ENCODE data around the gene ATP2C2. TPM values are rescaled to one million over a fixed set of nuclear protein-coding genes. Genes with fewer than 3 reads are reported as not detected.

ATP2C2 gene
- total RNA-seq, 2 donors from 2014 or later = not detected

DNA sequence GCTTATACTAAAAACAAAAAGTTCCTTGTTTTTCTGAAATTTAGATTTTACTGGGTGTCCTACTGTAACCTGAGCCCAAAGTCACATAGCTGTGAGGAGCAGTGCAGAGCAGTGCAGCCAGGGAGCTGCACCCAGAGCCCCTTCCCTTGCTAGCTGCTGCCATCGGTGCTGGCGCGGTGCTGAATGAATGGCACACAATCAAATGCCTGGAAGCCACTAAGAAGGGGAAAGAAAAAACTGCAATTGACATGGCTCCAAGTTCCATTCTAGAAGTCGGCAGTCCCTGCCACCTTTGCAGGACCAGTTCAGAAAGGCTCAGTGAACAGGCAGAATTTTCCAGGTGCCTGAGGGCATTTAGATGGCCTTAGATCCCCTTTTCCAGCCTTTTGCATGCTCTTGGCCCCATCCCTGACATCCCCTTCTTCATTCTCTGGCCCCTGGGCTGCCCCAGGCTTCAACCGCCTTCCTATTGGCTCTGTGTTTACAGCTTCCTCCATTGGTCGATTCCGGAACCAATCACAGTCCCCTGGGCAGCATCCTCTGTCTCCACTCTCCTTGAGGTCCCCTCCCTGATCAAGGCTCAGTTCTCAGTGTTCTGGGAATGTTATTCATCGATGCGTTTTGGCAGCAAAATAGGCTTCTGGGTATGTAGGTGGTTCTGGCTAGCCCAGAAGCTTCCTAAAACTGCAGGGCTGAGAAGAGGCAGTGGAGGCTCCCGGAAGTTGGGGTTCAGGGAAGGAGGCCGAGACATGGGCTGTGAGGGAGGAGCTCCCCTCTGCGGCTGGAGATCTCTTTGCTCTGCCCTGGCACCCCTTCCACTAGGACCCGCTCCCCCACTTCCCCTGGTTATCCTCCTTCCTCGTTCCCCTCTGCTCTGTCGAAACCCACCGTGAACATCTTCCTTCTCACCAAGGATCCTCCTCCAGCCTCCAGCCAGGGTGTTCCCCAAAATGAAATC lies 37.9 kb downstream of the ATP2C2 start:
- H3K4me1 Mint-ChIP-seq = no peaks in the 10 kb centered on the region
- no peak overlapping the region for H3K4me3 Mint-ChIP-seq
- H3K27me3 Mint-ChIP-seq = peaks cover 40% of the 10 kb centered on the region
- no peak for ATAC-seq (replicated peaks)
- H3K36me3 Mint-ChIP-seq (ENCODE audit: low read depth) = no peaks in the 10 kb centered on the region
- no peaks in the 10 kb centered on the region for H3K9me3 Mint-ChIP-seq
- H3K27ac Mint-ChIP-seq = no peak overlapping the region

DNA sequence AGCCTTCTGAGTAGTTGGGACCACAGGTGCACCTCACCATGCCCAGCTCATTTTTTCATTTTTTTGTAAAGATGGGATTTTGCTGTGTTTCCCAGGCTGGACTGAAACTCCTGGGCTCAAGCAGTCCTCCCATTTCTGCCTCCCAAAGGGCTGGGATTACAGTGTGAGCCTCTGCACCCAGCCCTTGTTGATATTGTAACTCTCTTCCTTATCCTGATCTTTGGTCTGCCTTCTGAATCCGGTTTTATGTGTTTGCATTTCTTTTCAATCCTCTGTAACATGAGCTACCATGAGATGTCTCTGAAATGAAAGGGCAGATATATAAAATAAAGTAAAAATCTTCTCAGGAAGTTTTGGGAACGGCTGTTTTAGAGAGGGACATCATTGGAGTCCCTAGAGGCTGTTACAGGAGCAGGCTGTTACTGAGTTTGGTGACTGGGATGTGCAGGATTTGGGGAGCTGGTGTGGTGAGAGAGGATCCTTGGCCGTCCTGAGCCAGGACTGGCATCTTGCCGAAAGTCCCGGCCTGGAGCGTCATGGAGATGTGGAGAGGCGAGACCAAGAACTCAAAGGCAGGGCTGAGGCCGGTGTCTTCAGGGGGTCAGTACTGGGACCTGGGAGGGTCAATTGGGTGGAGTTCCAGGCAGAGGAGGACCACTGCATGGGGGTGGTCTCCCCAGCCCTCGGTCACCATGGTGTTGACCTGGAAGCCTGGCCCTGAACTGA lies 39.4 kb downstream of the ATP2C2 start:
- no peaks in the 10 kb centered on the region for H3K4me1 Mint-ChIP-seq
- no peak overlapping the region for H3K27ac Mint-ChIP-seq

DNA sequence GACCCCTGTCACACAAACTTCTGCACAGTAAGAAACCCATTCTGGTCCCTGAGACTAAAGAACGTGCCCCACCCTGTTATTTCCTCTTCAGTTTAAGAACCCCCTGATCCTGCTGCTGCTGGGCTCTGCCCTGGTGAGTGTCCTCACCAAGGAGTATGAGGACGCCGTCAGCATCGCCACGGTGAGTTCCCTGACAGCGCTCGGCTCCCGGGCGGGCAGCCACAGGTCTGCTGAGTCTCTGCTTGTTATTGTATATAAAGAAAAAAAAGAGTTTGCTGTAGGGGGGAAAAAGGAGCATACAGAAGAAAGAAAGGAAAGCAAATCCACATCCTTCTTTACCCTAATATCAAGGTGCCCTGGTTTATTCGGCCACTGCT lies 40.0 kb downstream of the ATP2C2 start:
- no peak overlapping the region for H3K4me3 Mint-ChIP-seq
- no peaks in the 10 kb centered on the region for H3K9me3 Mint-ChIP-seq
- no peak for ATAC-seq (replicated peaks)
- H3K4me1 Mint-ChIP-seq = no peaks in the 10 kb centered on the region
- H3K27ac Mint-ChIP-seq = no peak overlapping the region
- no peaks in the 10 kb centered on the region for H3K36me3 Mint-ChIP-seq (ENCODE audit: low read depth)
- peaks cover 32% of the 10 kb centered on the region for H3K27me3 Mint-ChIP-seq

More for the DNA sequence above, 39.4 kb downstream of the ATP2C2 start:
- no peak overlapping the region for H3K4me3 Mint-ChIP-seq
- H3K36me3 Mint-ChIP-seq (ENCODE audit: low read depth) = no peaks in the 10 kb centered on the region
- H3K9me3 Mint-ChIP-seq = no peaks in the 10 kb centered on the region
- ATAC-seq (replicated peaks) = no peak
- H3K27me3 Mint-ChIP-seq = peaks cover 33% of the 10 kb centered on the region

DNA sequence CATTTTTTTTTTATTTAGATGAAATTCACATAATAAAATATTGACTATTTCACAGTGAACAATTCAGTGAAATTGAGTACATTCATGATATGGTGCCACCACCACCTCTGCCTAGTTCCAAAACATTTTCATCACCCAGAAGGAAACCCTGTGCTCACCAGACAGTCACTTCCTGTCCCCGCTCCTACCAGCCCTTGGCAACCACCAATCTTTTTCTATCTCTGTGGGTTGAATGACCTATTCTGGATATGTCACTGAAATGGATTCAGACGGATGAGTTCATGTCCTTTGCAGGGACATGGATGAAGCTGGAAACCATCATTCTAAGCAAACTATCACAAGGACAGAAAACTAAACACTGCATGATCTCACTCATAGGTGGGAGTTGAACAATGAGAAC lies 40.5 kb downstream of the ATP2C2 start:
- H3K4me1 Mint-ChIP-seq = no peaks in the 10 kb centered on the region
- H3K27ac Mint-ChIP-seq = no peak overlapping the region
- peaks cover 32% of the 10 kb centered on the region for H3K27me3 Mint-ChIP-seq
- no peak overlapping the region for H3K4me3 Mint-ChIP-seq
- no peak for ATAC-seq (replicated peaks)
- no peaks in the 10 kb centered on the region for H3K9me3 Mint-ChIP-seq
- no peaks in the 10 kb centered on the region for H3K36me3 Mint-ChIP-seq (ENCODE audit: low read depth)

DNA sequence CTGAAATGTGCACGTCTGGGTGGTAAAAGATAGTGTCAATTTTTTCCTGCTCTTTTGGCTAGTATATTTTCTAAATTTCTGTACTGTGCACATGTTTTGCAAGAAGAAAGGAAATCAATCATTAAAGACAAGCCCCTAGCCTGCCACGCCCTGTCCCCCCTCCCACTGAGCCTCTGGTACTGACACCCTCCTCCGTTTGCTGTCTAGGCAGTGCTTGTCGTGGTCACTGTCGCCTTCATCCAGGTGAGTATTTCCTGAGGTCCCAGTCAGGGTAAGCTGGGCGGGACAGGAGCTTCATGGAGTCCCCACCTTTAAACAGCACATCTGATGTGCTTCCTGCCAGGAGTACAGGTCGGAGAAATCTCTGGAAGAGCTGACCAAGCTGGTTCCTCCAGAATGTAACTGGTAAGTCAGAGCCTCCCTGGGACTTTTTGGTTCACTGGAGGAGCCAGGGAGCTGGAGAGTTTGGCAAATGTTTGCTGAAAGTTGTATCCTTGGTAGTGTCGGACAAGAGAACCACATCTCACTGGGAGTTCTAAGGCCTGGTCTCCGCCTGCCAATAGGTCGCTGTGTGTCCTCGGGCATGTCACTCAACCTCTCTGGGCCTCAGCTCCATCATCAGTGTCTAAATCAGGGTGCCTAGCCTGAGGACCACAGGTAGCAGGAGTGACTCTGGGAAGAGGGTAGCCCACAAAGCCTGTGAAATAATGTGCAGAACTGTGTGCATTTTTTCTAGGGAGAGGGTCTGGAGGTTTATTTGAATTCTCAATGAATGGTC lies 42.2 kb downstream of the ATP2C2 start:
- Mint-ChIP-seq H3K4me3 (no peak overlapping the region), H3K27me3 (peaks cover 29% of the 10 kb centered on the region), H3K27ac (no peak overlapping the region), H3K36me3 (ENCODE audit: low read depth) (no peaks in the 10 kb centered on the region), H3K4me1 (no peaks in the 10 kb centered on the region), H3K9me3 (no peaks in the 10 kb centered on the region)
- ATAC-seq (replicated peaks) = no peak

DNA sequence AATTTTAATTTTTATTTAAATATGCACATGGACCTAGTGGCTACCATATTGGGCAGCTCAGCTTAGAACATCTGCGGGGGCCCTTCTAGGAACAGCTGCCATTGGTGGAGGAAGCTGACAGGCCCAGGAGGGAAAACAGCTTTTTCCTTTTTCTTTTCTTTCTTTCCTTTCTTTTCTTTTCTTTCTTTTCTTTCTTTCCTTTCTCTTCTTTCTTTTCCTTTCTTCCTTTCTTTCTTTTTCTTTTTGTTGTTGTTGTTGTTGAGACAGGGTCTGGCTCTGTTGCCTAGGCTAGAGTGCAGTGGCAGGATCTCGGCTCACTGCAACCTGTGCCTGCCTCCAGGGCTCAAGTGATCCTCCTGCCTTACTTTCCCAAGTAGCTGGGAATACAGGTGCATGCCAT lies 43.4 kb downstream of the ATP2C2 start:
- Mint-ChIP-seq H3K9me3 (no peaks in the 10 kb centered on the region), H3K4me3 (no peak overlapping the region), H3K36me3 (ENCODE audit: low read depth) (no peaks in the 10 kb centered on the region), H3K4me1 (no peaks in the 10 kb centered on the region), H3K27me3 (peaks cover 27% of the 10 kb centered on the region), H3K27ac (no peak overlapping the region)
- ATAC-seq (replicated peaks) = no peak

DNA sequence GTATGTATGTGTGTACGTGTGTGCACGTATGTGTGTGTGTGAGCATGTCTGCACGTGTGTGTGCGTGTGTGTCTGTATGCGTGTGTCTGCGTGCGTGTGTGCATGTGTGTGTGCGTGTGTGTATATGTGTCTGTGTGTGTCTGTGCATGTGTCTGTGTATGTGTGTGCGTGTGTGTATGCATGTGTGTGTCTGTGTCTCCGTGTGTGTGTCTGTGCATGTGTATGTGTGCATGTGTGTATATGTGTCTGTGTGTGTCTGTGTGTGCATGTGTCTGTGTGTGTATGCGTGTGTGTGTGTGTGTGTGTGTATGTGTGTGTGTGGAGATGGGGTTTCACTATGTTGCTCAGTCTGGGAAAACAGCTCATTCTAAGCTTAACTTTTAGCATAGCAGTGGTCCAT lies 43.9 kb downstream of the ATP2C2 start:
- H3K4me1 Mint-ChIP-seq = no peaks in the 10 kb centered on the region
- no peak overlapping the region for H3K4me3 Mint-ChIP-seq
- no peak overlapping the region for H3K27ac Mint-ChIP-seq
- H3K27me3 Mint-ChIP-seq = peaks cover 22% of the 10 kb centered on the region
- no peaks in the 10 kb centered on the region for H3K9me3 Mint-ChIP-seq
- ATAC-seq (replicated peaks) = no peak
- no peaks in the 10 kb centered on the region for H3K36me3 Mint-ChIP-seq (ENCODE audit: low read depth)

DNA sequence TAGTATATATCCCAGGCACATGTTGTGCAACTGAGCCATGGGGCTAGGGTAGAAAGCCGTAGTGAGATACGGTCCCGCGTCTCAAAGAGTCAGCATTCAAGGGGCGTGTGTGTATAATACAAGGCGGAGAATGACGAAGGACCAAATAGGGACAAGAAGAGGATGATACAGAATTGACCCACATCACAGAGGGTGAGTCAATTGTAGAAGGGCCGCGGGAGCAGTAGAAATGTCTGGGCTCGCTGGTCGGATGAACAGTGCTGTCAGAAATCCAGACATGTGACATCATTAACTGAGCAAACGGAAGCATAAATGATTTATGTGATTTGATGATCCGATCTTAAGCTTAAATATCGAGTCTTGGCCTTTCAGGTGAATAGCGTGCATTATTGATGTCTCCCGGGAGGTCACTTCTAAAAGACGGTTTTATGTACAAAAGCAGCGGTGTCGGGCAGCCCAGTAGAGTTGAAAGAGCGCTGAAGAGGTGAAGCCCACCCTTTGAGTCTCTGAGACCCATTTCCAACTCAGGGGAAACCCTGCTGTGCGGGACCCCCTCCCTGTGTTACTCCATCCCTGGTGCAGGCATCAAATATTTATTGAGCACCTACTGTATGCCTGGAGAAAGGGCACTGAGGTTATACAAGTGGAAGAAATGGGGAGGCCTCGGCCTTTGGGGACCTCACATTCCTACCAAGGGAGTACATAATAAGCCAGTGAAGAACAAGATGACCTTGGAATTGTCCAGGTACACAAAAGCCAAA lies 45.1 kb downstream of the ATP2C2 start:
- no peaks in the 10 kb centered on the region for H3K9me3 Mint-ChIP-seq
- no peak overlapping the region for H3K4me3 Mint-ChIP-seq
- no peaks in the 10 kb centered on the region for H3K36me3 Mint-ChIP-seq (ENCODE audit: low read depth)
- no peak overlapping the region for H3K27ac Mint-ChIP-seq
- peaks cover 19% of the 10 kb centered on the region for H3K27me3 Mint-ChIP-seq
- H3K4me1 Mint-ChIP-seq = no peaks in the 10 kb centered on the region
- no peak for ATAC-seq (replicated peaks)

DNA sequence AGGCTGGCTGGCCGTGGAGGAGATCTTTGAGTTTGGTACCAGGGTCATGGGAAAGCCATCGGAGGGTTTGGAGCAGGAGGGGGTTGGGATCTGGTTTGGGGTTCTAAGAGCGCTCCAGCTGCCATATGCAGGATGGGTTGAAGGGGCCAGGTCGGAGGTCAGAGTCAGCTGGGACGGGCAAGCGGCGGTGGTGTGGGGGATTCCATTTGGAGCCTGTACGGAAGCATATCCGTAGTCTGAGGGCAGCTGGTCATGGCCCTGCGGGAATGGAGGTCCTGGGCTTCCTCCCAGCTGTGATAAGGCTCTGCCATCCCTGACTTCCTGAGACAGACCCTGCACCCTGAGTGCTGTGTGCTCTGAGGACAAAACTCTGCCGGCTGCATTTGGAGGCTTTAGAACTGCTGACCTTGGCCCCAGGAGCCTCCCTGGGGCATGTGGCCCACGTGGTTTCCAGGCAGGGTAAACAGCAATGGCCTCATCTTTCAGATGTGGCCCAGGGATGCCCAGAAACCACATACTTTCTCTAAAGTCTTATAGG lies 46.5 kb downstream of the ATP2C2 start:
- no peak for ATAC-seq (replicated peaks)
- peaks cover 22% of the 10 kb centered on the region for H3K27me3 Mint-ChIP-seq
- H3K4me1 Mint-ChIP-seq = no peaks in the 10 kb centered on the region
- no peaks in the 10 kb centered on the region for H3K9me3 Mint-ChIP-seq
- H3K27ac Mint-ChIP-seq = no peak overlapping the region
- no peaks in the 10 kb centered on the region for H3K36me3 Mint-ChIP-seq (ENCODE audit: low read depth)
- no peak overlapping the region for H3K4me3 Mint-ChIP-seq

DNA sequence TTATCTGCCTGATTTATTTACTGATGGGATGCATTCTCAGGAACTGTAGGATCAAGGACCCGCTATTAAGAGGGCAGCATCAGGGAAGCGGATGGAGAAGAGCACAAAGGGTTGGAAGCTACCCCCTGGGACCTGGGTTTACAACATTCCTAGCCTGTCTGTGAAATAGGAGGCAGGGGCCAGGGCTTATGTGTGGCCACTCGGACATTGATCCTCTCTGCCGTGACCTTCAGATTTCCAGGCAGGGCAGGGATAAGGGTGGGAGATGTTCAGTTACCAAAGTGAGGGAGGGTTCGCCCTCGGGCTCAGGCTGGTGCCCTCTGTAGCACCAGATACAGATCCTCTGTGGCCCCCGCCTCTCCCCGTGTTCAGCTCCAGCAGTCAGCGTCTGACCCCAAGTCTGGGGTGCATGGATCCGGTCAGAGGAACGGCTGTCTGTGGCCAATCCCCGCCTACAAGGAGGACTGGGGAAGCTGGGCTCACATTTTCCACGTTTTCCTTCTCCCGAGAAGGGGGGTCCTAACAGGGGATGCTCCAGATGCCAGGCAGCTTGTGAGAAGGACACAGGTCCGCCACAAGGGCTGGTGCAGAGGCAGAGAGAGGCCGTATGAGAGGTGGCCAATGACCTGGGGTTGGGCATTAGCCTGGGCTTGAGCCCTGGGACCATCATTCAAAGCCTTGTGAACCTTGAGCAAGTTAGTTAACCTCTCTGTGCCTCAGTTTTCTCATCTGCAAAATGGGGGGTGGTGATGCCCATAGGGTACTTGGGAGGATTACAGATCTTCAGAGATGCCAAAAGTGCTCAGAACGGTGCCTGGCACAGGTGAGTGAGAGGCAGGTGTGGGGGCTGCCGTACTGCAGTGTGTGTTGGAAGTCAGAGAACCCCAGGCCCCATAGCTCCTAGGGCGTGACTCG lies 48.3 kb downstream of the ATP2C2 start:
- Mint-ChIP-seq H3K27me3 (peaks cover 23% of the 10 kb centered on the region), H3K4me3 (no peak overlapping the region), H3K36me3 (ENCODE audit: low read depth) (no peaks in the 10 kb centered on the region), H3K9me3 (no peaks in the 10 kb centered on the region), H3K4me1 (no peaks in the 10 kb centered on the region), H3K27ac (no peak overlapping the region)
- ATAC-seq (replicated peaks) = no peak

DNA sequence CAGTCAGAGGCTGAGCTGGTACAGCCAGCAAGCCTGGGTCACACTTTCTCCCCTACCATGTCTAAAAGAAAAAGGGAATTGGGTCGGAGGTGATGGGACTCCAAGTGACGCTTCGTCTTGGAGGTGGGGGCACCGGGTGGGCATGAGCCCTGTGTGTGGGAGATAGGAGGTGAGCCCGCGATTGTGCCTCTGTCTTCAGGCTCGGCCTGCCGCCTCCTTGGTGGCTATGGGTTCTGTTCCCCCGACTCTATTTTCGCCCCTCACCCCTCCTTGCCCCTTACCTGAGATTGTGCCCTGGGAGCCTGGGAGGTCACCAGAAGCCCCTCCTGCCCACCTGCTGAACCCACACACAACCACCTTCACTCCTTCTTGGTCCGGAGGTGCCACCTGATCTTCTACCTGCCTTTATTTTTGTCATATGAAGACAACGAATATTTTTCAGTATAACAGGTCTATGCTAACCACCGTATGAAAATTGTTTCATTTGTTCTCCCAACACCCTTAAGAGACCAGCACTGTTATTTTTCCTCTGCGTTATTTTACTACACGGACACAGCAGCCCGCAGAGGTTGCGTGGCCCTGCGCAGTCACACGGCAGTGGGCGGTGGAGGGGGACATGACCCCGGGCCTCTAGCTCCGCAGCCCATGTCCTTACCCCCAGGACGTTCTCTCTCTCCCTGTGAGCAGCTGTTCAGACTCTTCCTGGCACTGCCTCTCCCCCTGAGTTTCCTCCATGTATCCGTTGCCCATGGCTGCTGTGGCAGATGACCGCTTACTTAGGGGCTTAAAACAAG lies 49.9 kb downstream of the ATP2C2 start:
- no peak overlapping the region for H3K27ac Mint-ChIP-seq
- H3K4me1 Mint-ChIP-seq = no peaks in the 10 kb centered on the region
- no peaks in the 10 kb centered on the region for H3K9me3 Mint-ChIP-seq
- no peaks in the 10 kb centered on the region for H3K36me3 Mint-ChIP-seq (ENCODE audit: low read depth)
- peaks cover 23% of the 10 kb centered on the region for H3K27me3 Mint-ChIP-seq
- ATAC-seq (replicated peaks) = no peak
- no peak overlapping the region for H3K4me3 Mint-ChIP-seq

DNA sequence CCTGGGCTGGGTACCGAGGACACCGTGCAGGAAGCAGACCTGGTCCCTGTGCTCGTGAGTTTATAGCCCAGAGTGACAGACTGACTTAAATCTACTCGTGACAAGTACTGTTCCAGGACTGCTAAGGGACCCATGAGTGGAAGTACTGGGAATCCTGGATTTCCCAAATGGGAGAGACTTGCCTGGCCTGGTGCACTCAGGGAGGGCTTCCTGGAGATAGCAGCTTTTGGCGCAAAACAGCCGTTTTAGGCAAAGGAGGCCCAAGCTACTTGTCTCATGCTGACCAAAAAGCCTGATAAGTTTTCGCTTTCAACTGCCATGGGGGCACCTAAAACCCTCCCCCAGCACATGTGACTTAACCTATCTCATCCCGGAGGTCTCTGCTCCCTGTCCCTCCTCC lies 51.4 kb downstream of the ATP2C2 start:
- no peaks in the 10 kb centered on the region for H3K4me1 Mint-ChIP-seq
- H3K36me3 Mint-ChIP-seq (ENCODE audit: low read depth) = no peaks in the 10 kb centered on the region
- H3K27ac Mint-ChIP-seq = no peak overlapping the region
- ATAC-seq (replicated peaks) = no peak
- no peaks in the 10 kb centered on the region for H3K9me3 Mint-ChIP-seq
- H3K27me3 Mint-ChIP-seq = peaks cover 20% of the 10 kb centered on the region
- no peak overlapping the region for H3K4me3 Mint-ChIP-seq

Measured in activated T-helper 17 cell treated with anti-CD3 and anti-CD28 coated beads, Interleukin-2, amount 50 U/mL, for 72 hours (primary cell).